HG03066 (cell line): ENCODE results near the gene CCDC50.

Experiments
- ATAC-seq: cut with Tn5 transposase; IDR thresholded peaks from one replicate; pipeline ENCODE4 v1.9.1; 2021; ENCODE audit warnings: low read depth; ENCODE audit not compliant: unreplicated experiment

Gene CCDC50

DNA sequence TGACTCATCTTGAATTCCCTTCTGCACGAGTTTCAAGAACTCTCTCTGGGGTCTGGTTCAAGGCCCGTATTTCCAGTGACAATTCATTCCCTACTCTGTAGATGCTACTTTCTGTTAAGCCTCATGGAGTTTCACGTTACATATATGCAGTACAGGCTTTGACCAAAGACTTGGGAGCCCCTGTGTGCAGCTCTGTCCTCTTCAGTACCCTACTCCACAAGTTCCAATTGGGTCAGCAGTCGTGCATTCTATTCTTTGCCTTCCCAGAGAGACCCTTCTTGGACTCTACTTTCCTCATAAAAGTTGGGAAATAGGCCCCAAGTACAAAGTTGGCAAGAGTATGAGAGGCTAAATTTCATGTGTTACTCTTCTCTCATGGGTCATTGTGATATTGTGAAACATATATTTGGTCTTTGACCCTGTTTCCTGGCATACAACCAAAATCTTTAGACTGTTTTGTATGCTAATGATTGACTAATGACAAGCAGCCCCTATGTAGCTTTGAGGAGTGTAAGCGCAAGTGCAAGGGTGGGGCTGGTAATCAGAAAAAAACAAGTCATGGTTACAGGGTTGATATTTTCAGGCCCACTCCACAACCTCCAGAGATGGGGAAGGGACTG is 15.0 kb upstream of the CCDC50 start:
- ATAC-seq, result no peak

DNA sequence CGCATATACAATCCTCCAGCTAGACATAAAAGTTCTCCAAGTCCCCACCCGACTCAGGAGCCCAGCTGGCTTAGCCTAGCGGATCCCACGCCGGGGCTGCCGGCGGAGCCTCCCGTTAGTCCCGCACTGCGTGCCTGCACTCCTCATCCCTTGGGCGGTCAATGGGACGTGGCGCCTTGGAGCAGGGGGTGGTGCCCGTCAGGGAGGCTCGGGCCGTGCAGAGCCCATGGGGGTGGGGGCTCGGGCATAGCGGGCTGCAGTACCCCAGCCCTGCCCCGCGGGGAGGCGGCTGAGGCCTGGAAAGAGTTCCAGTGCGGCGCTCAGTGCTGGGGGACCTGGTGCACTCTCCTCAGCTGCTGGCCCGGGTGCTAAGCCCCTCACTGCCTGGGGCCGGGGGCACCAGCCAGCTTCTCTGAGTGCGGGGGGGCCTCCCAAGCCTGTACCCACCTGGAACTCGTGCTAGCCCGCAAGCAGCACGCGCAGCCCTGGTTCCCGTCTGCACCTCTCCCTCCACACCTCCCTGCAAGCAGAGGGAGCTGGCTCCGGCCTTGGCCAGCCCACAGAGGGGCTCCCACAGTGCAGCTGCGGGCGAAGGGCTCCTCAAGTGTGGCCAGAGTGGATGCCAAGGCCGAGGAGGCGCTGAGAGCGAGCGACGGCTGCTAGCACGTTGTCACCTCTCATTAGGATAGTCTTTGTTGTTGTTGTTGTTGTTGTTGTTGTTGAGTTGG is 12.2 kb upstream of the CCDC50 start:
- no peak for ATAC-seq

DNA sequence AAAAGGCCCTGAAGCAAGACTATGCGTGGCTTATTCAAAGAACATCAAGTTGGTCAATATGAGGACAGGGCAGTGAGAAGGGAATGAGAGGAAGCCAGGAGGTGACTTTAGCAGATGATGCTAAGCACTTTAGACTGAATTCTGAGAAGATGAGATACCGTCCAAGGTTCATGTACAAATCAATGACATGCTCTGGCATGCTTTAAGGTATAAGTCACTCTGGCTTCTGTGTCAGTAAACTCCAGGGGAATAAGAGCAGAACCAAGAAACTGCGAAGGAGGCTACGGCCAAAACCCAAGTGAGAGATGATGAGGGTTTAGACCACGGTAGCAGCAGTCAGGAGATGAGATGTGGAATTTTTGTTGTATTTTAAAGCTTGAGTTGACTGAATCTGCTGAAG is 8.9 kb upstream of the CCDC50 start:
- no peak for ATAC-seq

DNA sequence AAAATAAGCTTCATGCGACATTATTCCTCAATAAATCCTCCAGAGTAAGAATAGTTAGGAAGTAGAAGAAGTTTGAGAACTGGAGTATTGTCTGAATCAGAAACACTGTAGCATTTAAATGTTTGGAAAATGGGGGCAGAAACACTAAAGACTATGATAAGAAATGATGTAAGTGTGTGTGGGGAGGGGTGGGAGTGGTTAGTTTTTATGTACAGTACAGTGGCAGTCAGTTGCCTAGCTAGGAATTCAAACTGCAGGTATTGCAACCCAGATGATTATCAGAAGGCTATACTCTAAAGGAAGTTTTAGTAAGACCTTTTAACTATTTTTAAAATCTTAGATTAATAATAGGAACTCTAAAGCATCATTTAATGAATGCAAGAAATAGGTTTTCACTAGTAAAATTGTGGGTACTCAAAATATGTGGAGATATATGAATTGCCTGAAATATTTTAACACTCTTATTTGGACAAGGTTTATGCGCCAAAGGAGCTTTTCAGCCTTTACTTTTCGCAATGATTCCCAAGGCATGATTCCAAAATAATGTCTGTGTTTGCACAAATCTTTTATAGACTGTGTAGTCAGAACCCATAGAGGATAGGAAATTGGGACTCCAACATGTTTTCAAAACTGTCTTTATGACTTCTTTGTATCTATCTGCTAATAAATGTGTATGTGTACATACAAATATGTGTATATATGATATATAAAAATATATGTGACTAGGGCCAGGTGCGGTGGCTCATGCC is 8.0 kb upstream of the CCDC50 start:
- no peak for ATAC-seq

DNA sequence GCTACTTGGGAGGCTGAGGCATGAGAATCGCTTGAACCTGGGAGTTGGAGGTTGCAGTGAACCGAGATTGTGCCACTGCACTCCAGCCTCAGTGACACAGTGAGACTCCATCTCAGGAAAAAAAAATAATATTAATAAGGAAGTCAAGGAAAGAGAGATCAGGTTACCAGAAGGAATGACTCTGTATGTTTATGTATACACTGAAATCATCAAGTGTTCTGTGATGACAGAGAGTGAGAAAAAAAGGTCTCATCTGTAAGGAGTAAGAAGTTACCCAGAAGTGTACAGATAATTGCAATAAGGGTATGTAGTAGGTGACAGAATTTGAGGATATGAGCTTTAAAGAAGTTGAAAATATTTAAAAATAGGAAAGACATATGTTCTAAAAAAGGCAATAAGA is 4.3 kb upstream of the CCDC50 start:
- no peak for ATAC-seq

DNA sequence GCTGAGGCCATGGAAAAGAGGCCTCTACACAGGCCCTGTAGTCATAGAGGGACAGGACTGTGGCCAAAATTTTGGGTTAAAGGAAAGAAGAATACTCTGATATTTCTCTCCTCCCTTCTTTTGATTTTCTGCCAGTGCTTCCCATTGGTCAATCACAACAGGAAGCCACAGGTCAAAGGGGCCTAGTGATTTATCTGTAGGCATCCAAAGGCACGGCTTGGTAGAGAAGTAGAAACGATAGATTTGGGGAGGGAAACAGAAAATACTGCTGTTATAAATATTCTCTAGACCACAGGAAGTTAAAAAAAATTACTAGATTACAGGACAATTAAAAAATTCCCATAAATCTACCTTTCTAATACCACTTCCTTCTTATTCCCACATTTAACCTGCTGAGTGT is 1.7 kb upstream of the CCDC50 start:
- no peak for ATAC-seq

DNA sequence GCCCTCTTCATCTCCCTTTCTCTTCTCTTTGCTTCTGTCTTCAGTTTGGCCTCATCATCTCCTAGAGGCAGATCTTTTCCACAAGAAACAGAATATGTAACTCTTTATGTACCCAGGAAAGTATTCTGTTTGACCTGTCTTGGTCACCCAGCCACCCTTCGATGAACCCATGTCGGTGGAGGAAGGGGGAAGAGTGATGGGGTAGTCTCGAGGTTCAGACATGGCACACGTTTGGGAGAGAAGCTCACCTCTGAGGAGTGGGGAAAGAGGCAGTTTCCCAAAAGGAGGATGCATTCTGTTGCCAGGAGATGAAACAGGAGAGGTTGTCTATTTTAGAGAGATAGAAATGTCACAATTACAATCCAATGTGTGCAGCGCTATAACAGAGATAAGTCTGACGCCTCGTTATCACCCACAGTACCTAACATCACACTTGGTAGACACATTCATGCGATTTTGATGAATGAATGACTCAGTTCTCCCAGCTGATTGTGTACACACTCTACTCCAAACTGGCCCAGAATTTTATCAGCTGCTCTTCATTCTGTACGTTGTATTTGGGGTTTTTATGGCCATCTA is 722 bp upstream of the CCDC50 start:
- no peak for ATAC-seq

DNA sequence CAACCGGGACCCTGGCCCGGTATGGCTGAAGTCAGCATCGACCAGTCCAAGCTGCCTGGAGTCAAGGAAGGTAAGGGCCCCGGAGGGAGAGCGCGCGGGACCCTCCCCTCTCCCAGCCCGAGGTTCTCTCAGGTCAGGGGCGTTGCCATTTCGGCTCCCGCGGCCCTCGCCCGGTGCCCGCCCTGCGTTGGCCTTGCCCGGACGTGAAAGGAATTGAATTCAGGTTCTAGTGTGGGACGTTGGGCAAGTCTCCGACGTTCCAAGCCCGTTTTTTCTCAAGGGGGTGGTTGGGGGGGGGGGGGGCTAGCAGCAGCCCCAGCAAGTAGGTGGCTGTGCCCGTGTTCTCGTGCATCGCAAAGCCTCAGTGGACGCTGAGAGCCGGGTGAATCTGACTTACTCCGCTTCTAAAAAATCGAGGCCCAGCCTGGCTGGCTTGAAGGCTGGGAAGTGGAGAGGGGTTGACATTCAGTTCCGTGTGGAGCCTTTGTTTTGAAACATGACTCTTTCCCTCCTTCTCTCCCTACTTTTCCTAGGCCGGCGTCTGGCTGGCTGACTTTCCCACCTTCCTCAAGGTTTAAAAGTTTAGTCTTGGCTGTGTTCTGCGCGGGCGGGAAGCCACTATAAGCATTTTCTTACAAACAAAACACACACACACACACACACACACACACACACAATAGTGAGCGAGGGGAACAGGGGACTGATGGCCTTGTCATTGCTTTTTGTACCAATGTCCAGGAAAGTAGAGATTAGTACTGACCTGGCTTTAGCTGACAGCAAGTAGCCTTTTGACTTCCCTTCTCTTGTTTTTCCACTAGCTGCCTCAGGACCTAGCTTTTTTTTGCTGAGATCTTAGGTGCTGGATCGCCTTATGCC is 698 bp downstream of the CCDC50 start, which contains the start of gene UTS2B:
Gene UTS2B (minus strand): TSS at position 873 of the 876 bp plus-strand sequence. CDS start 48,337 bp downstream, outside the sequence.
- ATAC-seq, result peak; percentile 28

DNA sequence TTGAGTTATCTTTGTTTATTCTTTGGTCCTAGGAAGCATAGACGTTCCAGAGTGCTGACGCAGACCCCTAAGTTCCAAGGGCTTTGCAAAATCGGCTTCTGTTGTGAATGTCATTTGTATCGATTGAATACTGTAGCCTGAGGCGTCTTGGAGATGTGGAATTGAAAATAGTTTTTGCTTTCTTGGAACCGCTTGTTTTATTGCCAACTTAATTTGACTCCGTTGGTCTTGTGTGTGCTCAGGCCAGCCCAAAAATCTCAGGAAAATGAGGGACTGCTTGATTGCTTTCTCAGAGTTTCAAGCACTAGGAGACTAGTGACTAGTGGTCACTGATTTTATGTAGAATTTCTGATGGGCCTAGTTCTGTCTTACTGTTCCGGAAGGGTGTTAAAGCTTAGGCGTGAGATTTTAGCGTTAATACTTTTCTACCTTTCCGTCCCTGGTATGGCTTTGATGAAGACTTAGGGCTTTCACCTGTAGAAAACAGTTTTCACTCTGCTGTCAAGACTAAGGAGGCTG is 1.4 kb downstream of the CCDC50 start:
- ATAC-seq, result no peak

- ATAC-seq, result no peak
These were observed 2.2 kb downstream of the CCDC50 start for GRCh38 chr3:191331388-191331787.

DNA sequence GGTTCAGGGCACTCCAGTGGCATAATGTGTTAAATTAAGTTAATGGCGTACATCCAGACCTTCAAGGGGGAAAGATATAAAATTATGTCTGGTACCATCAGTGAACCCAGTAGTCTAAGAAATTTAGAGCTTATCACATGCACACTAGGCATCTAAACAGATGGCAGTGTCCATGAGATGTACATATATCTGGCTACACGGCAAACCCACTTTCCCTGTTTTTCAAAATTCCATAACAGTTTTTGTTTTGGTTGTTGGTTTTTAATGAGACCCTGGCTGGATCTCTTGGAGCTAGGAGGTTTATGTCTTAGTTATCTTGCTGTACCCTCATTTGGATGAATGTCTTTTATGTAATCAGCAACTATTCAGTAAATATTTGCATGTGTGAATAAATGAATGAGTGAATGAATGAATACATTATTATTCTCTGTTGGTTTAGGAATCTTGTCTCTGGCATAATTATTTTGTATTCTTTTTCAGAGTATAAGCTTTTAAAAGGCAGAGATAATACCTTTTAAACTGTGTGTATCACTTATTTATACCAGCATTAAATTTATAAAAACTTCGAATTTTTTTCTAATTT is 4.2 kb downstream of the CCDC50 start:
- no peak for ATAC-seq

GRCh38 chr3:191334346-191334893 is 5.2 kb downstream of the CCDC50 start:
- ATAC-seq, result no peak

DNA sequence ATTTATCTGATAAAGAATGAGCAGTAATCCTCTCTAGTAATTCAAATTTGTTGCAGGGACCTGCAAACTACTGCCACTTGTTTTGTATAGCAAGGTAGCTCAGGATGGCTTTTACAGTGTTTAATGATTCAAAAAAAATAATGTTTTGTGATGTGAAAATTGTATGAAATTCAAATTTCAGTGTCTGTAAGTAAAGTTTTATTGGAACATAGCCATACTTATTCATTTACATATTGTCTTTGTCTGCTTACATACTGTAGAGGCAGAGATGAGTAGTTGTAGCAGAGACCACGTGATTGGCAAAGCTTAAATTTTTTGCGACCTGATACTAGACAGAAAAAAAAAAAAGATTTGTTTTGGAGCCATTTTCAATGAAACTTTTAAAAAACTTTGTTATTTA is 7.6 kb downstream of the CCDC50 start:
- ATAC-seq, result no peak

DNA sequence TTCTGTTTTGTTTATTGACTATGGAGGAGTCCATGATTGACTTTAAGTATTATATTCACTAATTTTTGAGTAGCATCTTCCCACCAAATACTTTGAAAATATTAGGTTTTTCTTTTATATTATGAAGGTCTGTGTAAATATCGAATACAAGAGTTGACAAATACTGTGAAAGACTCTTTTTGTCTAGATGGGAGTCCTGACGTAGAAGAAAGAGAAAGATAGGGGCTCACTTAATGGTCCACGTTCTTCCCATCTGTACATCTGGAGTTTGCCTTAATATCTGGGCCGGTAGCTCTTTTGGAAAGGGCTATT is 8.9 kb downstream of the CCDC50 start:
- ATAC-seq, result no peak

DNA sequence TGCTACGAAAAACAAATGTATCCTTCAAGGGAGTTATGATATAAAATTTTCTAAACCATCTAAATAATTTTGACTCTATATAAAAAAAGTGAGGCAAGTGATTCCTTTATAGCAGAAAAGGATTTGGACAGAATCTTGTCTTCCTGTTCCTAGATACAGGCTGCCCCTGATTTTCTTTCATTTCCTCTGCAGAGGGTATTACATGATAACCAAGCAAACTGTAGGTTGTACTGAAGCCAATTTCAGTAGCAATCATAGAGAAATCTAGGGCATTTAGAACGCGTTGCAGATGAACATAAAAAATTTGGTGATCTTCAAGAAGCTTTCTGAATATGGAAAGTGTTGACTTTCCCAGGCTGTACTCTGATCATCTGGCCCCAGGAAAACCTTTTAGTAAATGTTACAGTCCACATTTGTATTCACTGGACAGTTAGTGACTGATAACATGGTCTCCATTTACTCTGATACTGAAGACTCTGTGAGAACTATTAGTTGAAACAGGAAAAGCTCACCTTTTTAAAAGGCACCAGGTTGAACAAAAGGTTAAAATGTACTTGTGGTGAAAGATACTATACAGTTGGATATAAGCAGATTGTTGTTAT is 10.2 kb downstream of the CCDC50 start:
- no peak for ATAC-seq

DNA sequence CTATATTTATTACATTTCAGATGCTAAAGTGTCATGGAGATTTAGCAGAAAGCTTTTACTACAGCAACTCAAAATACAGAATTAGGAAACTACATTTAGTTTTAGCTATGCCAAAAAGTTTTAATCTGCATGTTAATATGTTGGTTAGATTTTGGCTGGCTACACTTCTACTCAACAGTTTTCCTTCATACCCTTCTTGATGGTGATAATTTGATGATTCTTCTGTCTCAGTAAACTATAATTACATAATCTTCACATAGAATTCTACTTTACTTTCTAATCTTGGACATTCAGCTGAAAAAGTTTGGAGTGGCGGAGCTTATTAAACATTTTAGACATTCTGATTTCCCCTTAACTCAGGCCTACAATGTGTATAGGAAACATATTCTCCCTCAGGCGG is 11.2 kb downstream of the CCDC50 start:
- ATAC-seq, result no peak

DNA sequence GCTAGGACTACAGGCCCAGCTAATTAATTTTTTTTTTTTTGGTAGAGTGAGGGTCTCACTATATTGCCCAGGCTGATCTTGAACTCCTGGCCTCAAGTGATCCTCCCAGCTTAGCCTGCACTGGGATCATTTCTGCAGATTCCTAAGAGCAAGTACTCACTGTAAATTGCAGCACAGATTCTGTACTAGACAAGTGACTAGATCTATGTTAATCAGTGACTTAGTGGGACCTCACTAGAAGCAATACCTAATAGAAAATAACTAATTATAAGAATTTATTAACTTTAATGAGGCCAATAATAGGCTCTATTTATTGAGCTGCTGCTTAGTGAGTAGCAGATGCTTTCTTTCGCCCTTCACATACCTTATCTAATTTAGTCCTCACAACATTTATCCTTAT is 11.8 kb downstream of the CCDC50 start:
- no peak for ATAC-seq

- no peak for ATAC-seq
These were observed 12.8 kb downstream of the CCDC50 start for GRCh38 chr3:191342006-191342405.

DNA sequence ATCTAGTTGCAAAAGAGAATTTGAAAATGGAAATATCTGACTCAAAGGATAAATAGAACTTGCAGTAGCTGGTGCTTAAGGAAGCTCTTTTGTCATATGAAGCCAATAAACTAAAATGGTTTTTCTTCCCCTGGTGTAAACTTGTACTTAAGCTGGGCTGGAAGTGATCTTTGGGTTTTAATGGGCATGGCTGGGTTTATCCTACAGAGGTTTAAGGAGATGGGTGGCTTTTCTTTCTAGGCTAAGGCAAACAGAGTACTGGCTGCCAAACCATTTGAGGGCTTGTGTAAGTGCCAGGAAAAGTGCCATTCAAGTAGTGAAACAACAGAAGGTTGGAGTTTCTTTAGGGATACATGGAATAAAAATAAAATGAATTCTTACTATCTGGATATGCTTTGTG is 13.2 kb downstream of the CCDC50 start:
- ATAC-seq, result no peak
